ENCODE results near the gene MEG3. TPM values are rescaled to one million over a fixed set of nuclear protein-coding genes. Genes with fewer than 3 reads are reported as not detected.

The MEG3 gene
- total RNA-seq, 1 experiment from 2014 or later = not detected

- BruUV-seq (replicated peaks) = no TSS peak
- Histone ChIP-seq H3K4me2 (no peak overlapping the region), H3K4me1 (replicated peaks; ENCODE audit: insufficient read depth) (no peaks in the 10 kb centered on the region), H3K9me2 (ENCODE audit: insufficient read depth) (no peaks in the 10 kb centered on the region), H3K9me3 (ENCODE audit: insufficient read depth, low read depth) (no peaks in the 10 kb centered on the region), H3K27ac (no peak overlapping the region), H3K27me3 (ENCODE audit: insufficient read depth, low read depth) (peaks cover 84% of the 10 kb centered on the region), H3F3A (ENCODE audit: insufficient read depth, low read depth) (no peaks in the 10 kb centered on the region), H2AFZ (no peak overlapping the region), H3K79me2 (ENCODE audit: low read depth) (no peaks in the 10 kb centered on the region), H4K20me1 (ENCODE audit: insufficient read depth) (no peaks in the 10 kb centered on the region), H3K4me3 (no peak overlapping the region), H3K36me3 (ENCODE audit: low read depth) (no peaks in the 10 kb centered on the region)
- no peak for TF ChIP-seq CTCF (conservative IDR thresholded peaks at IDR 0.05)
- no peak for TF ChIP-seq EZH2 (IDR thresholded peaks at IDR 0.05; ENCODE audit: low read depth)
- POLR2A ChIA-PET (ENCODE audit: unreplicated experiment) = no interaction called here
- no peak for DNase-seq
- CTCF ChIA-PET = no interaction called here
- intact Hi-C loops (cut with micrococcal nuclease; ENCODE audit: unreplicated experiment) = no loop called here
Observed at GRCh38 chr14:100803226-100803625, 22.7 kb upstream of the MEG3 start.

GRCh38 chr14:100803676-100804075 is 22.2 kb upstream of the MEG3 start:
- H3K9me3 ChIP-seq (ENCODE audit: insufficient read depth, low read depth) = no peaks in the 10 kb centered on the region
- H3K9me2 ChIP-seq (ENCODE audit: insufficient read depth) = no peaks in the 10 kb centered on the region
- H3K27ac ChIP-seq = no peak overlapping the region
- TF ChIP-seq CTCF (conservative IDR thresholded peaks at IDR 0.05) (no peak), EZH2 (IDR thresholded peaks at IDR 0.05; ENCODE audit: low read depth) (no peak)
- no TSS peak for BruUV-seq (replicated peaks)
- intact Hi-C loops (cut with micrococcal nuclease; ENCODE audit: unreplicated experiment) = no loop called here
- no peaks in the 10 kb centered on the region for H3F3A ChIP-seq (ENCODE audit: insufficient read depth, low read depth)
- no peak for DNase-seq
- H2AFZ ChIP-seq = no peak overlapping the region
- peaks cover 87% of the 10 kb centered on the region for H3K27me3 ChIP-seq (ENCODE audit: insufficient read depth, low read depth)
- no peaks in the 10 kb centered on the region for H4K20me1 ChIP-seq (ENCODE audit: insufficient read depth)
- H3K4me3 ChIP-seq = no peak overlapping the region
- H3K36me3 ChIP-seq (ENCODE audit: low read depth) = no peaks in the 10 kb centered on the region
- POLR2A ChIA-PET (ENCODE audit: unreplicated experiment) = no interaction called here
- no peak overlapping the region for H3K4me2 ChIP-seq
- H3K4me1 ChIP-seq (replicated peaks; ENCODE audit: insufficient read depth) = no peaks in the 10 kb centered on the region
- H3K79me2 ChIP-seq (ENCODE audit: low read depth) = no peaks in the 10 kb centered on the region
- CTCF ChIA-PET = no interaction called here

- Histone ChIP-seq H2AFZ (no peak overlapping the region), H3K9me3 (ENCODE audit: insufficient read depth, low read depth) (no peaks in the 10 kb centered on the region), H3K4me1 (replicated peaks; ENCODE audit: insufficient read depth) (no peaks in the 10 kb centered on the region), H4K20me1 (ENCODE audit: insufficient read depth) (no peaks in the 10 kb centered on the region), H3K4me2 (no peak overlapping the region), H3K79me2 (ENCODE audit: low read depth) (no peaks in the 10 kb centered on the region), H3K4me3 (no peak overlapping the region), H3K36me3 (ENCODE audit: low read depth) (no peaks in the 10 kb centered on the region), H3K27me3 (ENCODE audit: insufficient read depth, low read depth) (peaks cover 88% of the 10 kb centered on the region), H3K27ac (no peak overlapping the region), H3K9me2 (ENCODE audit: insufficient read depth) (no peaks in the 10 kb centered on the region), H3F3A (ENCODE audit: insufficient read depth, low read depth) (no peaks in the 10 kb centered on the region)
- BruUV-seq (replicated peaks) = no TSS peak
- intact Hi-C loops (cut with micrococcal nuclease; ENCODE audit: unreplicated experiment) = no loop called here
- DNase-seq = no peak
- TF ChIP-seq CTCF (conservative IDR thresholded peaks at IDR 0.05) (no peak), EZH2 (IDR thresholded peaks at IDR 0.05; ENCODE audit: low read depth) (no peak)
- ChIA-PET CTCF (no interaction called here), POLR2A (ENCODE audit: unreplicated experiment) (no interaction called here)
Observed at GRCh38 chr14:100804138-100804537, 21.8 kb upstream of the MEG3 start.

Data from PC-9 (cell line).